Skeletal muscle satellite cell (primary cell): ENCODE data around the gene KRTAP1-5.

Experiments
- H3K27me3 ChIP-seq: 2 replicates; pipeline ENCODE4 v1.7.0; 2013; ENCODE audit warnings: low read length; ENCODE audit not compliant: control insufficient read depth, insufficient read depth
- H3K36me3 ChIP-seq: 2 replicates; pipeline ENCODE4 v1.7.0; 2013; ENCODE audit warnings: mild to moderate bottlenecking, control low read depth, low read length; ENCODE audit not compliant: insufficient read depth
- H3K4me1 ChIP-seq: 2 replicates; pipeline ENCODE4 v1.7.0; 2013; ENCODE audit warnings: low read length; ENCODE audit not compliant: control insufficient read depth, insufficient read depth
- H3K4me2 ChIP-seq: 2 replicates; pipeline ENCODE4 v1.7.0; 2013; ENCODE audit warnings: mild to moderate bottlenecking, low read length
- H3K4me3 ChIP-seq: 2 replicates; pipeline ENCODE4 v1.7.0; 2013; ENCODE audit warnings: low read length
- H3K9ac ChIP-seq: 2 replicates; pipeline ENCODE4 v1.7.0; 2013; ENCODE audit warnings: mild to moderate bottlenecking, low read depth, low read length, moderate library complexity
- H3K9me3 ChIP-seq: replicated peaks from 2 replicates; pipeline ENCODE4 v1.7.0; 2013; ENCODE audit warnings: mild to moderate bottlenecking, control low read depth, low read length

The KRTAP1-5 gene

DNA sequence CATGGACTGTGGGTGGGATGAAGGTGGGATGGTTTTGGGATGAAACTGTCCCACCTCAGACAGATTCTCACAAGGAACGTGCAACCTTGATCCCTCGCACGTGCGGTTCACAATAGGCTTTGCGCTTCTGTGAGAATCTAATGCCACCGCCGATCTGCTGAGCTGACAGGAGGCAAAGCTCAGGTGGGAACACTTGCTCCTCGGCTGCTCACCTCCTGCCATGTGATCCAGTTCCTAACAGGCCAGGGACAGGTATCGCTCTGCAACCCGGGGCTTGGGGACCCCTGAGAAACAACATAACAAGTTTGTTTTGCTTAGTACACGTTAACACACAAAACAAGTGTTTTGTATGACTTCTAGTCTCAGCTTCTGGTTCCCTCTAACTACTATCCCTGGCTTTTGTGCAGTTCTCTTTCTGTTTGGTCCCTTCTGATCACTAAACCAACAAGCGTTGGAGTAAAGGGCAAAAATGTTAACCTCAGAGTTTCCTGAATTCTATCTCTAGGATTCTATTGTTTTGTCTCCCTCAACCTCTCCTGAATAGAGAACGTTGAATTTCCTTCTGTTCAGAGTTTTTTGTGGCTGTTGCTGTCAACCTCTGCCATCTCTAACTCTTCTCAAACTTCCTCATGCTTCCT lies 10.3 kb downstream of the KRTAP1-5 start:
- no peaks in the 10 kb centered on the region for H3K36me3 ChIP-seq
- H3K9me3 ChIP-seq, result no peaks in the 10 kb centered on the region
- peaks cover 10% of the 10 kb centered on the region for H3K4me1 ChIP-seq
- H3K4me2 ChIP-seq, result no peak overlapping the region
- no peak overlapping the region for H3K9ac ChIP-seq
- H3K4me3 ChIP-seq, result no peak overlapping the region
- H3K27me3 ChIP-seq, result no peaks in the 10 kb centered on the region

DNA sequence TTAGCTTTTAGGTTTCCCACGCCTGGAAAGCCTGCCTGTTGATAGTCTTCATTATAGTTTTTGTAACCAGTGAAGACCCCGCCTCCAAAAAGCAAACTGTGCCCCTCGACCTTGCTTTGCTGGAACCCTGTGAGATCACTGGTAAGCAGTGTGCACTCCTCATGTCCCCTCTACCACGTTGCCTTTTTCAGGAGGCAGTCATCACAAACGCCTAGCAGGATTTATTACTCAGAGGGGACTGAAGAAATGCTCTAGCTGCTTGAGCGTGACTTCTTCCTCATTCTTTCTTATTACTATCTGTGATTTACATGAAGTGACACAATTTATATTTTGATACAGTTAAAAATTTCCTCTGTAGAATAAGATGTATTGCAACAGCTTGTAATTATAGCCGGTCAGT lies 11.6 kb downstream of the KRTAP1-5 start:
- H3K4me3 ChIP-seq, result no peak overlapping the region
- H3K9ac ChIP-seq, result no peak overlapping the region
- H3K27me3 ChIP-seq, result no peaks in the 10 kb centered on the region
- no peak overlapping the region for H3K4me2 ChIP-seq
- H3K4me1 ChIP-seq, result peaks cover 10% of the 10 kb centered on the region
- H3K36me3 ChIP-seq, result no peaks in the 10 kb centered on the region
- H3K9me3 ChIP-seq, result no peaks in the 10 kb centered on the region

DNA sequence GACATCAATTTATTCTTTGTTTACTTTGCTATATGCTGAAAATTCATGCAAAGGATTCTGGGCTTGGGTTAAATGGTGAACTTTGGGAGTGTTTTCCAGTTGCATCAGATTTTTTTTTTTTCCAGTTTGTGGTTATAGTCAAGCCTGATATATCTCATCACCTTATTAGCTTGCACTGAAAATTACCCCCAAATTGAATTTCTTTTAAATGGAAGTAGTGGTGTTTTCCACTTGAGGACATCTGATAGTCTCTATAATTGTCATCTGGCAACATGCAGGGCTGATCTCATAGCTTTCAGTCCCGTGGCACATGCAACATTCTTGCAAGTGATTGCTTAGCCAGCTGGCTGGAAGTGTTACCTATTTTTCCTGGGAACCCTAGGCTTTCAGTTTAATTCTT lies 13.4 kb downstream of the KRTAP1-5 start:
- no peak overlapping the region for H3K9ac ChIP-seq
- no peak overlapping the region for H3K4me3 ChIP-seq
- H3K4me2 ChIP-seq, result no peak overlapping the region
- H3K4me1 ChIP-seq, result peaks cover 10% of the 10 kb centered on the region
- no peaks in the 10 kb centered on the region for H3K9me3 ChIP-seq
- H3K27me3 ChIP-seq, result no peaks in the 10 kb centered on the region
- H3K36me3 ChIP-seq, result no peaks in the 10 kb centered on the region

DNA sequence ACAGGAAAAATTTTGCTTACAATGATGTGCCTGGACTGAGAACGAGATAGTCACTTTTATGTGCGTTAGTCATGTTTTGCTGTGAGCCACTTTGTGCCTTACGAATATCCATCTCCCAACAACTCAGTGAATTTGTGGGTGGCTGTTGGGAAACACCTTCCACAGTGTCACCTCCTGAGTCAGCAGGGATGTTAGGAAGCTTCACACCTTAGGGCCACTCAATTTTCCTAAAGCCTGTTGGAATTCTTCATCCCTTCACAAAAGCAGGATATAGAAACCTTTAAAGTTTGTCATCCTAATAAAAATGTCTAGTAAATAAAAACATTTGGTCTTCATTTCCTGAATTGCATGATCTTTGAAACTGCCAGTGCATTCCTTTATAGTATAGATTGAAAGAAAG lies 13.8 kb downstream of the KRTAP1-5 start:
- H3K36me3 ChIP-seq, result no peaks in the 10 kb centered on the region

DNA sequence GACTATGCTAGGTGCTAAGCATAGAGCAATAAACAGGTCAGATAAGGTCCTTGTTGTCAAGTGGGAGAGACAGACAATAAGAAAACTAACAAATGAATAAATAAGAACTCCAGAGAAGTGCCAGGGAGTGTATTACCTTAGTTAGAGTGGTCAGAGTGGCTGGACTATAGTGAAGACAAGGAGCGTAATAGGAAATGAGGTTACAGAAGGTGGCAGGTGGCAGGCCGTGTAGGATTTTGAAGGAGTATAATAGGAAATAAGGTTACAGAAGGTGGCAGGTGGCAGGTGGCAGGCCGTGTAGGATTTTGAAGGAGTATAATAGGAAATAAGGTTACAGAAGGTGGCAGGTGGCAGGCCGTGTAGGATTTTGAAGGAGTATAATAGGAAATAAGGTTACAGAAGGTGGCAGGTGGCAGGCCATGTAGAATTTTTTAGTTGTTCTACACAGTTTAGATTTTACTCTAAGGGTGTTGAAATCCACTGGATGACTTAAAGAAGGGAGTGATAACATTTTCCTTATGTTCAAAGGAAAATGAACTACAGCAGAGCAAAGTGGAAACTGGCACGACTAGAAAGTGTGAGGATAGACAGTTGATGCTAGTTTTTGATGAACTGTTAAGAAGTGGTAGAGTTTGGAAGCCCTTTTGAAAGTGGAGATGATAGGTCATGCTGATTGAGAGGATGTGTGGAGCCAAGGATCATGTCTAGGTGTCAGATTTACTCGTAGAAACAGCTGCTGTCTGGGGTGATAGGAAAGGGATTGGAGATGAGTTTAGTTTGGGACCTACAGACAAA lies 14.5 kb downstream of the KRTAP1-5 start:
- H3K4me3 ChIP-seq, result no peak overlapping the region
- H3K9ac ChIP-seq, result no peak overlapping the region
- H3K36me3 ChIP-seq, result no peaks in the 10 kb centered on the region
- peaks cover 10% of the 10 kb centered on the region for H3K4me1 ChIP-seq
- no peaks in the 10 kb centered on the region for H3K9me3 ChIP-seq
- H3K27me3 ChIP-seq, result no peaks in the 10 kb centered on the region
- no peak overlapping the region for H3K4me2 ChIP-seq

More for the DNA sequence above, 13.8 kb downstream of the KRTAP1-5 start:
- Histone ChIP-seq H3K4me1 (peaks cover 10% of the 10 kb centered on the region), H3K4me2 (no peak overlapping the region), H3K27me3 (no peaks in the 10 kb centered on the region), H3K4me3 (no peak overlapping the region), H3K9me3 (no peaks in the 10 kb centered on the region), H3K9ac (no peak overlapping the region)

DNA sequence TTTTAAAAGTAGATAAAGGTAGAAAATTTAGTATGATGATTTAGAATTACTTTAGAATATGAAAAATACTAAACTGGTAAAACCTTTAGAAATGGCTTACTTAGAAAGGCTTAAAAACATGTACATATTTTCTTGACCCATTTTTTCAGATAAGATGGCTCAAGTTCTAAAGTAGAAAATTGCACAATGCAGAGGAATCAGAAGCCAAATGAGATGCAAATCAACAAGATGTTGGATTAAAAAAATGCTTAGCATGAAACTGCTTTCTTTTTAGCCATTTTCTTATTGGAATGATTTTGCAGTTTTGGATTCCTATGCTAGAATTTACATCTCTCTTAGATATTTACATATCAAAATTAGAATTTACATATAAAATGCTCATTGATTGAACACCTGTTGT lies 16.6 kb downstream of the KRTAP1-5 start:
- Histone ChIP-seq H3K4me3 (no peak overlapping the region), H3K9me3 (no peaks in the 10 kb centered on the region), H3K9ac (no peak overlapping the region), H3K27me3 (no peaks in the 10 kb centered on the region), H3K36me3 (no peaks in the 10 kb centered on the region), H3K4me1 (peaks cover 10% of the 10 kb centered on the region), H3K4me2 (no peak overlapping the region)

DNA sequence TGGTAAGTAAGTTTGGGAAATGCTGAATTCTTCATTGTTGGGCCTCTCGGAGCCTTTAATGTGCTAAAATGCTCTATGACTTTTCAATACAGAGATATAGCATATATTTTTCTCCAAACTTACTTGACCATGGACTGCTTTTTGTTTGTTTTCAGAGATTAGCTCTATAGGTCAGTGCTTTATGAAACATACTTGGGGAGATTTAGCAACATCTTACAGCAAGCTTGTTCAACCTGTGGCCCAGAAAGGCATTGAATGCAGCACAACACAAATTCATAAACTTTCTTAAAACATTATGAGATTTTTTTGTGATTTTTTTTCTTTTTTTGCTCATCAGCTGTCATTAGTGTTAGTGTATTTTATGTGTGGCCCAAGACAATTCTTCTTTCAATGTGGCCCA lies 17.1 kb downstream of the KRTAP1-5 start:
- Histone ChIP-seq H3K4me1 (peaks cover 10% of the 10 kb centered on the region), H3K4me2 (no peak overlapping the region), H3K4me3 (no peak overlapping the region), H3K9me3 (no peaks in the 10 kb centered on the region), H3K9ac (no peak overlapping the region), H3K27me3 (no peaks in the 10 kb centered on the region), H3K36me3 (no peaks in the 10 kb centered on the region)

DNA sequence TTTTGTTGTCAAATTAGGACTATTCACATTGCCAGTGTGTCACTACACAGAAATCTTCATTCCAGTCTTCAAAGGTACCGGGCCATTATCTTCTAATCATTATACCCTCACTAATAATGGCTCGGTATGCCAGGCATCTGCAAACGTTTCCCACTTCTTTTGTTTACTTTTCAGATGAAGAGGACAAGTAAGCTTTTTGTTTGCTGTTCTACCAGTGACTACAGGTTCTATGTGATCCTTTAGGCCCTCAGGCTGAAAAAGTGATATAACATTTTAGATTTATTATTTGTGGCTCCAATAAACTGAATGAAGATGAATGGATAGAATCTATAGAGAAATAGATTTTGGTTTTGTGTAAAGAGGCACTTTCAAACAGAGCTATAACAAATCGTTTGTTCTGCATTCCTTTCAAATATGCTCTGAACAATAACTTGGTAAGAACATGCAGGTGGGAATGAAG lies 17.7 kb downstream of the KRTAP1-5 start:
- H3K36me3 ChIP-seq, result no peaks in the 10 kb centered on the region
- H3K4me3 ChIP-seq, result no peak overlapping the region
- no peak overlapping the region for H3K9ac ChIP-seq
- H3K9me3 ChIP-seq, result no peaks in the 10 kb centered on the region
- no peak overlapping the region for H3K4me2 ChIP-seq
- H3K4me1 ChIP-seq, result peaks cover 10% of the 10 kb centered on the region
- no peaks in the 10 kb centered on the region for H3K27me3 ChIP-seq

DNA sequence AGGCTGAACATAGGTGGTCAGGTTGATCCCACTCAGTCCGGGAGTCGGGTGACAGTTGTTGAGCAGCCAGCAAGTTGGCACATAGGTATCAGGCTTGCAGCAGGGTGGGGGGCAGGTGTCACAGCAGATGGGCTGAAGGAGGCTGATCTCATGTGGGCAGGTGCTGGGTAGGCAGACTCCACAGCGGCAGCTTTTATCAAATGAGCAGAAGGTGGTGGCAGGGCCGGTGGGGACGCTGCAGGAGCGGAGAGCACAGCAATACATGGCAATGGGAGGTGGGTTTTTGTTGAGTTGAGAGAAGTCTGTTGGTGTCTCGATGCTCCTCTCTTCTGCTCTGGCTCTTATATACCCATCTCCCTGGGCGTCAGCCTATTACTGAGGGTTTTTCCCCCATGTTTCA lies 18.2 kb downstream of the KRTAP1-5 start, which contains the start of gene KRTAP3-1:
KRTAP3-1 (minus strand) TSS at position 318 of the 400 bp plus-strand sequence; CDS start at position 264, 54 bp downstream.
- Histone ChIP-seq H3K4me3 (no peak within 1 kb of the TSS), H3K27me3 (no peaks in the 10 kb centered on the region), H3K4me2 (no peak within 1 kb of the TSS), H3K9me3 (no peaks in the 10 kb centered on the region), H3K4me1 (peaks cover 13% of the 10 kb centered on the region), H3K9ac (no peak within 1 kb of the TSS), H3K36me3 (no peaks in the 10 kb centered on the region)

DNA sequence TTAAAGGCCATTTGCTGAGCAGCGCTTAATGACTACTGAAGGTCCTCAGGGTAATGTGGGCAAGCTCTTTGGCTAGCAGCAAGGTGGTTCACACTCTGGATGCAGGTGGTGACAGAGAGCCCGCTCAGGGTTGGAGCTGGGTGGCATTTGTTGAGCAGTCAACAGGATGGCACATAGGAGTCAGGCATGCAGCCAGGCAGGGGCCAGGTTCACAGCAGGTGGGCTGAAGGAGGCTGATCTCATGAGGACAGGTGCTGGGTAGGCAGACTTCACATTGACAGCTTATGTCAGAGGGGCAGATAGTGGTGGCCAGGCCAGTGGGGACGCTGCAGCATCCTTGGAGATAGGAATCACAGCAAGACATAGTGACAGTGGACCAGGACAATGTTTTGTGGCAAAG lies 22.6 kb downstream of the KRTAP1-5 start:
- no peak overlapping the region for H3K9ac ChIP-seq
- H3K9me3 ChIP-seq, result no peaks in the 10 kb centered on the region
- peaks cover 34% of the 10 kb centered on the region for H3K4me1 ChIP-seq
- no peaks in the 10 kb centered on the region for H3K27me3 ChIP-seq
- H3K4me3 ChIP-seq, result no peak overlapping the region
- no peak overlapping the region for H3K4me2 ChIP-seq
- no peaks in the 10 kb centered on the region for H3K36me3 ChIP-seq

DNA sequence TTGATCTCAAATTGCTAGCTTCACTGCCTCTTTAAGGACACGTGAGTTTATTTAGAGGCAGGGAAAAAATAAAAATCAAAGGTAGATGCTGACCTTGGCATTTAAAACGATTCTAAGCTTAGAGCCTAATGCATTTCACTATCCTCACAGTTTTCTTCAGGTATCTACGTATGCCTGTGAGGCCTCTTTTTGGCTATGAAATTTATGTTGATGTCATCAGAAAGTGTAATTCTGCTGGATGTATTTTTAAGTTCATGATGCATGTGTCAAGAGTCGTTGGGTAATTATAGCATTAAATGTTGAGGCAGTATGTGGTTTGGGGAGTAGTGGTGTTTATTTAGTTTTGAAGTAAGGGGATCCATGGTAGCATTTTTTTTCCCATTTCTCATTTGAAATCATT lies 23.1 kb downstream of the KRTAP1-5 start:
- Histone ChIP-seq H3K9ac (no peak overlapping the region), H3K4me1 (peaks cover 34% of the 10 kb centered on the region), H3K27me3 (no peaks in the 10 kb centered on the region), H3K4me3 (no peak overlapping the region), H3K9me3 (no peaks in the 10 kb centered on the region), H3K36me3 (no peaks in the 10 kb centered on the region), H3K4me2 (no peak overlapping the region)

DNA sequence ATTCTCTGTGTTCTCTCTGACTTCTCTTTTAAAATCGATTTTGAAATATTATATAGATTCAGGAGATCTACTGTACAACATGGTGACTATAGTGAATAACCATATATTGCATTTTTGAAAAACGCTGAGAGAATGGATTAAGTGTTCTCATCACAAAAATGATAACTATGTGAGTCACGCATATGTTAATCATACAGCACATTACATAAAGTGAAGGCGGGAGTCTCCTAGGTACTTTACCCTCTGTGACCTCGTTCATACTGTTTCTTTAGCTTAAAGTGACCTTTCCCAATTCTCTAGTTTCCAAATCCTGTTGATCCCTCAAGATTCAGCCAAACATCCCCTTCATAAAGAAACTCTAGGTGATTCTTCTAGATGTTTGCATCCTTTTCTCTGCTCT lies 24.2 kb downstream of the KRTAP1-5 start:
- peaks cover 34% of the 10 kb centered on the region for H3K4me1 ChIP-seq
- H3K9ac ChIP-seq, result no peak overlapping the region
- no peaks in the 10 kb centered on the region for H3K27me3 ChIP-seq
- H3K36me3 ChIP-seq, result no peaks in the 10 kb centered on the region
- H3K9me3 ChIP-seq, result no peaks in the 10 kb centered on the region
- H3K4me3 ChIP-seq, result no peak overlapping the region
- H3K4me2 ChIP-seq, result peak overlapping the region; percentile 34
